HUDEP-2 (cell line): ENCODE results near the gene EPS8.

Experiments used
- DNase-seq, 76 experiments: peaks; one replicate each; lab custom pipeline; 2025; ENCODE audit not compliant: unreplicated experiment in 76 of 76; lab: John Stamatoyannopoulos, UW

The EPS8 gene

DNA sequence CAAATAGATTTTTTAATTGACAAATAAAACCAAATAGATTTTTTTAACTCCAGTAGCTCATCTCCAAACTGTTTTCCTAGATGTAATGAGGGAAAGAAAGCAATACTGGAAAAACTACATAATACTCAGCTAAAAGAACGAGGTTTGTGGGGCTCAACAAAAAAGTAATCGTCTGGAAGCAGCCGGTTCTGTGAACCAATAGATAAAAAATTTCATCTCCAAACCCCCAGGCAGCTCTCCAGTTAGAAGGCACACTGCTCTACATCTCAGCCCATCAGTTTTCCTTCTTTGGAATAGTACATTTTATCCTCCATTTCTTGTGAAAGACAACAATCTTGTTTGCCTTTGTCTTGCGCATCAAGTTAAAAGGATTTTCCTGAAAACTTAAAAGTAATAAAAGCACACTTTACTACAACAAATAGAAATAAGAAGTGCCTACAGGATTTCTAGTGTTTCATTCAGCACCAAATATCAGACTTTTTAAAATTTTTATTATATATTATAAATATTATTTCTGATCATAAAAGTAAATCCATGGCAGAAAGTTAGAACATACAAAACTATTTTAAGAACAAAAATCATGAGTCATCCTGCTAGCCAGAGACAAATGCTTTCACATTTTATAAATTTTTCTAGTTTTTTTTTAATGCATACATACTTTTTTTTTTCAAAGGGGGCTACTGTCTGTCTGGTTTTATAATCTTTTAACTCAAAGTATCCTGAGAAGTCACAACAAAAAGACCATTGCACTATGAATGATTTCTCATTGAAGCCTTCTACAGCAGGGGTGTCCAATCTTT is 67.7 kb downstream of the EPS8 start:
- peak in 22 of 76 experiments; percentile 6 to 70 (median 30) for DNase-seq

DNA sequence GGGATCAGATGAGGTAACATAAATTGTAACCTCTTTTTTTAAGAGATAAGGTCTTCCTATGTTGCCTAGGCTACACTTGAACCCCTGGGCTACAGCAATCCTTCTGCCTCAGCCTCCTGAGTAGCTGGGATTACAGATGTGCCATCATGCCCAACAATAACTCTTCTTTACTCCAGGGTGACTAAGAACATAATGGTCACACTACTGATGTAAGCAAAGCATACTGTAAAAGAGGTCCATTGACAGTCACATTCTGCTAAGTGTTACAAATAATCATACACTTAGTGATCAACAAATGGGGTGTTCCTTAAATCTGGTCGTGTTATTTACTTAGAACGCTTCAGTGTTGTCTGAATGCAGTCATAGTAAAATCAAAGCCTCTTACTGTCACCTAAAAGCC is 68.9 kb downstream of the EPS8 start:
- no peak for DNase-seq

DNA sequence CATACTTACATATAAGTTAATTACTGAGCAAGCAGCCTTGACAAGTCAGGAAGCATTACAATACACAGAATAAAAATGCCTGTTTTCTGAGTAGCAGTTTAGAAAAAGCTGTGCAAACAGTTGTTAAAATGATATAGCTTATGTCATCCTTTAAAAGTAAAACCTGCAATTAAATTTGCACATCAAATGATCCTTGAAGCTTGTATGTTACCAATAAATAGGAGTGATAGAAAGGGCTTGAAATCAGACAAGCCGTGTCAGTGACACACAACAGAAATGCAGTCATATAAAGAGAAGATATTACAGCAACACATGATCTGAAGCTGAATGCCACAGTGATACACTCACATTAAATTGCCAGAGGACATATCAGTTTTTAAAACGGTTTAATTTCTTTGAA is 70.0 kb downstream of the EPS8 start:
- DNase-seq, result no peak

DNA sequence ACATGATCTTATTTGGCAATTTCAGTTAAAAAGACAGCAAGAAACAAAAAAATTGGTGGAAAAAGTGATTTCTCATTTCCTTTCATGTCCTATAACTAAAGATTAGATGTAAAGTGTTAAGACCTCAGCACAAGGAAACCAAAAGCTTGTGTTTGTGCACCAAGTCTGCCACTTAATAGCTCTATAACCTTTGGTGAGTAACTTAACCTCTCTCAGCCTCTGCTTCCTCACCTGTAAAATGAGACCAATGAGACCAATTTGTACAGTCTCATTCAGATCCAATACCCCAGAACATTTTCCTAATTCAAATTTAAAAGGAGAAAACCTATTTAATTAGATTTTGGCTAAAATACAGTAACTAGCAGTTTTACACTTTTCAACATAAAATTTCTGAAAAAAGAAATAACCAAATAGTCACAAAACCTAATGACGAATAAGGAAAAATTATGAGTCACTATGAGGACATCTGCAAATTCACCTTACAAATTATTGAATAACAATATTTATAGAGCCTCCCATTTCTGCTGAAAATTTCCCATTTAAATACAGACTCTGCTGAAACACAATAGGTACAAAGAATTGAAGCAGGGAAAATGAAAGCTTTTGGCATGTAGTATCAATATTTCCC is 71.1 kb downstream of the EPS8 start:
- DNase-seq, result no peak

DNA sequence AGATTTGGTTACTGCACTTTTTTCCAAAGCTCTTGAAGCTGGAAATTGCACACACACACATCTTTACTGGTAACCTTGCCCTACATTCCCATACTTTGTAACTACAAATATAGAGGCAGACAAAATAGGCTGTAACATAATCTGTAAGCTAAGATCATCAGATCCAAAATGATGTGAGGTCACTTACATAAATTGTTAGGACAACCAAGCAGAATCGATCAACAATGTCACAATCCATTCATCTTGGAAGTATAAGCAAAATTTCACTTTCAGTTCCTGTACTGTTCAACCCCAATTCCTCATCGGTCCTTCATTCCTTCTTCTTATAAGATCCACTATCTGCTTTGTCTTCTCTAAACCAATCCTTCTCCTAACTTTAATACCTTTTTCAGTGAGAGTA is 72.6 kb downstream of the EPS8 start:
- DNase-seq, result no peak

DNA sequence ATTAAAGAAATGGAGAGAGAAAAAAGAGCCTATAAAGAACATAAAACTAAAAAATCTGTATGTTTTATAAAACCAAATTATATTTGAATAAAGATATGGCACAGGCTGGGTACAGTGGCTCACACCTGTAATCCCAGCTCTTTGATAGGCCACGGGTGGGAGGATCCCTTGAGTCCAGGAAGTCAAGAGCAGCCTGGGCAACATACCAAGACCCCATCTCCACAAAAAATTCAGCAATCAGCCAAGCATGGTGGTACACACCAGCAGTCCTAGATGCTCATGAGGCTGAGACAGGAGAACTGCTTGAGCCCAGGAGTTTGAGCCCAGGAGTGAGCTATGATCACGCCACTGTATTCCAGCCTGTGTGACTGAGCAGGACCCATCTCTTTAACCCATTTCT is 74.9 kb downstream of the EPS8 start:
- DNase-seq, result no peak

DNA sequence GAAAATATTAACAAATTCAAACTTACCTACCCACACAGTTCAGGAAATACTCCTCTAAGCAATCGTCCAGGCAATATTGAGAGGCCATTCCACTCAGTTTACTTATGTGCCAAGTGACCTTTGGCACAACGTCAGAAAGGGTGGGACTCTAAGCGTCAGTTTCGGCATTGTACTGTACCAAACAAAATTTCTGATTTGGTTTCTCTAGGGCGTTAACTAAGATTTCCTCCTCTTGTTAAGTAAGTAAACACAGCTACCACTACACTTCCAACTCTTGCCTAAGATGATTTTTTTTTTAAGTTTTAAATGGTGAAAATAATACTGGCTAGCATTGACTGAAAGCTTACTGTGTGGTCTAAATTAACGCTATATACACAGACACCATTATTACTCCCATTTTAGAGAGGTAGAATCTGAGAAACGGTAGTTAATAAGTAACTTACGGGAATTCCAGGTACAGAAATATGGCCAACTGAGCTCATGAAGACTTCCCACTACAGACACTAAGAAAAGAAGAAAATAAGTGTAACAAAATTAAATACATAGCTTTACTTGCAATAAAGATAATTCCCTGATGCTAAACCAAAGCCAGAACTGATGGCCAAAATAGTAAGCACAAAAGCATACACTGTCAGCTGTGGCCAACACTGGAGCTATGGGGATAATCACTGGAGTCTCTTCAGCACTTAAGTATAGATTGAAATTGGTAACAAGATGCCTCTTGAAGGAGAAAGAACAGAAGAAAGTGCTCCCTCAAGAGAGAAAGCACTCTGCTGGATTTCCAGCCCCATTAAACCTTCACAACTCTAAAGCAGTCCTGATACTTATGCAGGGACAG is 76.1 kb downstream of the EPS8 start:
- DNase-seq, result no peak

DNA sequence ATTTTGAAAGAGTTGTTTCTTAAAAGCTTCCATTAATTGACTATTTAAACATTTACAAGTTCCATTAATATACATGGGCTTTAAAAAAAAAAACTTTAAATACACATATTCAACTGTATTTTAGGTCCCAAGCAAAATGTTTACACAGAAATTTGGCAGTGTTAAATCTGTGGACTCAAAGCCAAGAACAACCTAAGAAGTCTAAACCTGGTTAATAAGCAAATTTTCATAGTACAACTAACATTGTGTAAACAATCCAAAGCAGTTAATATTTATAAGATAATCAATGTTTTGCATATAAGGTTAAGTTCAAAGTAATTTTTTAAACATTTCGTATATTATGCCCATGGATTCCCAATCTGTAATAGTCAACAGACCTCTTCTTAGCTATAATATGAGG is 77.0 kb downstream of the EPS8 start:
- no peak for DNase-seq

DNA sequence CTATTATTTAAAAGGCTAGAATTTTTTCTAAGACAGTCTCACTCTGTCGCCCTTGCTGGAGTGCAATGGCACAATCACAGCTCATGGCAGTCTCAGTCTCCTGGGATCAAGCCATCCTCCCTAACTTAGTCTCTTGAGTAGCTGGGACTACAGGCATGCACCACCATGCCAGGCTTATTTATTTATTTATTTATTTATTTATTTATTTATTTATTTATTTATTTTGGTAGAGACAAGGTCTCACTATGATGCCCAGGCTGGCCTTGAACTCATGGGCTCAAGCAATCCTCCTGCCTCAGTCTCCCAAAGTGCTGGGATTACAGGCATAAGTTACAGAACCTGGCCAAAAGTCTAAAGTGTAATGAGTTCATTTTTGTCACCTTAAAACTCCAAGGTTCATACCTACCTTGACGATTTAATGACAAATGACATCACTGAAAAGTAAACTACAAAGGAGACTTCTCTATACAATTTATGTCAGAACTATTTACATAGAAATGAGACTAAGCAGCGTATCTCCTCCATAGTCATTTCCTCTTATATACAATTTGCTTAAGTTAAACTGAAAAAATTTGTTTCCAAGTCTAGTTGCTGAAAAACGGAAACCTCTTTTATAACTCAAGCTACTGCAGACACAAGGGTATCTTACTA is 78.2 kb downstream of the EPS8 start:
- no peak for DNase-seq

DNA sequence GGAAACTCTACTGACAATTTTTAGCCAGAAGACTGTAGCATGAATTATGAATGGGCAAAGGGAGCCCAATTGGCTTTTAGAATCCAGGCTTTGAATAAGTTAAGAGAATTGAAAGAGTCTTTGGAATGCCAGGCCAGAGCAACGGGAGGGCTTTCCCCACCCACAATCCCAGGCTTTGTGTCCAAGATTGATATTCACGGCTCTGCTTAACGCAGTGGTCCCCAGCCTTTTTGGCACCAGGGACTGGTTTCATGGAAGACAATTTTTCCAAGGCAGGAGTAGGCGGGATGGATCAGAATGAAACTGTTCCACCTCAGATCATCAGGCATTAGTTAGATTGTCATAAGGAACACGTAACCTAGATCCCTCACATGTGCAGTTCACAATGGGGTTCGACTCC is 79.6 kb downstream of the EPS8 start:
- no peak for DNase-seq

DNA sequence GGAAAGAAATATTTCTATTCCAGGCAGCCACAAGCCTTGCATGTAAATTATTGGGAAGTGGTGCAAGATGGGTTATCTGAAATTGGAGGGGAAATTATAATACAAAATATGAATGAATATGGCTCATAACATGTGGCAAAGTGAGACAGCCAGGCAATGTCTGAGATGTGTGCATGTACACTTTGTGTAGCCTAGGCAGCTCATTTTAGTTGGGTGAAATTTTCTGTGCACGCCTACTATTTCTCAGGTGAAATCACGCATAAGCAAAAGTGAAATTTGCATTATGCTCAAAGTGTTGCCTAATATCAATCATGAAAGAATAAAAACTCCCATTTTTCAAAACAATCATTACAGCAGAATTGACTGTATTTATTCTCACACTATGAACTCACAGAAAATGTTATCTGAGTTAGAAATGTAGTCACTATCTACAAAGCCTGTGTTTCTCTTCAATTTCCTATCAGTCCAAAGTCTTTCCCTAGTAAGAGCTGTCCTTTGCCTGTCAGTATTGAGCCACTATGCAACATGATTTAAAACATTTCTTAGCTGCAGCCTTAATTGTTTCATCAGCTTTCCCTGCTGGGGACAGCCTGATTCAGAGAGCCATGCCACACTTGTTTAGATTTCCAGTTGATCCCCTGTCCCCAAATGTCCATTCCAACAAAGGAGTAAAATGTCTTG is 80.7 kb downstream of the EPS8 start:
- DNase-seq, result no peak

DNA sequence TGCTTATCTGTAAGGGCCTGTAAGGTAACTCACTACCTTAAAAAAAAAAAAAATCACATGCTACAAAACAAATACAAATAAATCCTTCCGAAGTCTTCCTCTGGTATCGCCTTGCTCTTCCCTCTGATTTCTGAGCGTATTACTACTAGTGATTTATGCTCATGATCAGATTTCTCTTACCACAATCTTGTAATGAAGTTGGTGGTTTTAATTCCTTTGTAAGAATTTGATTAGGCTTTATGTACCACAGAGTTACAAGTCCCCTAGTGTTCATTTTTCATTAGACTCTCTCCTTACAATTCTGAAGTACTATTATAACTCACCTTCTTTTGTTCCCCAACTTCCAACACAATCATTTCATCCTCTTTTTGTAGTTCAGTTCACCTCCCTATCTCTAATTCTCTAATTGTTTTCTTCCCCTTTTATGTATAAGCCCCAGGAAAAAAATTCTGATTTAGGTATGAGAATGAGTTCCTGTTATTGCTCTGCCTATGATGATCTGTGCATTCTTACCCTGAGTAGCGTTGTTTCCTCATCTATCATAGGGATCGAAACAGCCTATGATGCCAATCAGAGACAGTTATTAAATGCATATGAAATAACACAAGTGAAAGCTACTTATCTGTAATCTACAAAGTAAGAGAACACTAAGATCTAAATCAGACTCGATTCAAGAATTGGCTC is 81.5 kb downstream of the EPS8 start:
- DNase-seq, result no peak

DNA sequence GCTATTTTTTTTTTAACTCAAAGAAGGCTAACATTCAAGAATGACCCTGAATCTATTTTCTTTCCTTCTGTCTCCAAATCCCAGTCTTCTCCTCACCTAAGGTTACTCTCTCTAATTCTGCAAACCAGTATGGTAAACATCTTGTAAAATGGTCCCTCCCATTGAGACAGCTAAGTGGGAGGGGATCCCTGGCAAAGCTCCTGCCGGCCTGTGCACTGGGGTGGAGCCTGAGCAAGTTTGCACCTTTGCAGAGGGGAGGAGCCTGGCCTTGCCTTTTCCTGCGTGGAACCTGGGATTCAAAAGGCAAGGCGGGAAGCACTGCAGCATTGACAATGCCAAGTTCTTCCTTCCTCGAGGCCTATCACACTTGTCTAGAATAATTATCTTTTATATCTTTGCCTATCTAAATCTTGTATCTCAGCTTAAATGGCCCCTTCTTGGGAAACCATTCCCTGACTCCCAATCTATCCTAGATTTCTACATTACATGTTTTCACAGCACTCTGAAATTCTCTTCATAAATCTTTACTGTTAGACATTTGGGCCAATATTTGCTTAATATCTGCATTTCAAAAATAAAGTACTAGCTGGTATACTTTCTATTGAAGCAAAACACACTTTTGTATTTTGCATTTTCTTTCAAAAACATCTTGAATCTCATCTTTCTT is 83.0 kb downstream of the EPS8 start:
- no peak for DNase-seq

DNA sequence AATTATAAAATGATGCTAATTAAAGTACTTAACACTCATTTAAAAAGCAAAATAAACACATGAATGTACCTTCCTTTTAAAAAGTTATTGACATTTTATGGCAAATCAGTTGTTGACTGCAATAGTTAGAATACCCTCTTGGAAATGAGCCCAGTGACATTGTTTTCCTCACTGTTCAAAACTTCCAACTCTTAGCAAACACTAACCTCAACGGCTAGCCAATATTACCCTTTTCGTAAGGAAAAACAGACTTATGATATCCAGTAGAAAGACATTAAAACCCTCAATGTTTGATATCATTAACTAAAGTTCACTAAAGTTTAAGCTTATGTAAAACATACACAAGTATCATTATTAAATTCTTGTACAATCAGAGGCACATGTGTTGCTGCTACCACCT is 83.6 kb downstream of the EPS8 start:
- DNase-seq, result no peak

DNA sequence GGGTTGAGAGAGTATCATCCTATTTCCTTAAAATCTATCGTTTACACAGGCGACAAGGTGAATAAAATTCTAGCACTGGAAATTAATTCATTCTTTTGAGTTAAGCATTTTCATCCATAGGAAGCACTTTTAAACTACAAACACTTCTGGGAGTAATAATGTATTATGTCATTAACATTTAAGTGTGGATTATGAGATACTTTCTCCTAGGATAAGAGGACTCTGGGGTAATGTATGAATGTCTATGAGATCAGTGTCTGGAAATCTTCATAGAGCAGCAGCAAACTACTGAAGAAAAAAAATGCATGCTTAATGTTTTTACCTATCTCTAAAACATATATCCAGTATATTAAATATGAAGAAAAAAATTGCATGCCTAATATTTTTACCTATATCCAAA is 86.9 kb downstream of the EPS8 start:
- no peak for DNase-seq

DNA sequence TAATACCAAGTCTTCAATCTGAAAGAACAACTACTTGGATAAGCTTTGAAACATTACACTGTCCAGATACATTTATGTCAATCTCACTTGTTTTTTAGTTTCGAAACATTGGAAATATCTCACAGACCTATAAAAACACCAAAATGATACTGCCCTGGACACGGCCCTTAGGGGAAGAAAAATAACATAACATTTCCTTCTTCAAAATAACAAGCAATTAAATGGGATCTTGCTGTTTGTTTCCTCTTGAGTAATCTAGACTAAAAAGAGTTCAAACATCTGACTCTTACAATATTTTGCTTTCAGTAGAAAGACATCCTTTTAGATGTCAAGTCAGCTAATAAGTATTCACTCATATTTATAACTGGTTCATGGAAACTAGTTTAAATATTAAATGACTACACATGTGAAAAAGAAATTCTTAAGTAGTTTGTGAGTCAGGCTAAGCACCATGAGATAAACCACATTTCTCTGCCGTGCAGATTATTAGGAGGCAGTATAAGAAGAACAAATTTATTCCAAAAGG is 87.5 kb downstream of the EPS8 start:
- no peak for DNase-seq

DNA sequence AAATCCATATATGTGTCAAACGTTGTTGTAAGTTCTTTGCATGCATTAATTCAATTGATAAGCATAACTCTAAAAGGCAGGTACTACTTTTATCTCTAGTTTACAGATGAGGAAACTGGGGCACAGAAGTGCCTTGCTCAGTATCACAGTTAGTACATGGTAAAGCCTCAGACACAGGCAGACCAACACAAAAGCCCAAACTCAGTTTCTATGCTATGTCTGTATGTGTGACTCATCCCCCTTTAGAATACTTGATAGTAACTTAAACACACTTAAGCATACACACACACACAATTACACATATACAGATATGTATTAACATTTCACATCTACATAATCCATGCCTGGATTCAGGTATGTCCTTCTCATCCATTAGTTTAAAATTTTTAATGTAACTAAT is 88.0 kb downstream of the EPS8 start:
- peak in 16 of 76 experiments; percentile 12 to 64 (median 28) for DNase-seq

DNA sequence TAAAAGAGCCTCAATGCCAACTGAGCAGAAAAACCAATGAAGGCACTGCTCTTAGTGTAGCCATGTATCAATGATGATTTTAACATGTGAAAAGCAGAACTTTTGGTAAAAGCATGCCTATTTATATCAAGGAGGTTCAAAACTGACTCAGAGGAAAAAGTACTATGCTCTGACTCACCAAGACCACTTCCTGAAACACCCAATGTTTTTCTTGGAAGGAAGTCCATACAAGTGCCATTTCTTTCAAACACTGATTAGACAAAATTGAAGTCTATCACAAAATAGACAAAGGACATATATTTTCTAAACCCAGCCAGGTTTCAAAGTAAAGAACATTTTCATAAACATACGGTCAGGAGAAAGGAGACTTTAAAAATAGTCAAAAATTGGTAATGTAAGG is 88.6 kb downstream of the EPS8 start:
- DNase-seq, result peak in 21 of 76 experiments; percentile 3 to 72 (median 33)

DNA sequence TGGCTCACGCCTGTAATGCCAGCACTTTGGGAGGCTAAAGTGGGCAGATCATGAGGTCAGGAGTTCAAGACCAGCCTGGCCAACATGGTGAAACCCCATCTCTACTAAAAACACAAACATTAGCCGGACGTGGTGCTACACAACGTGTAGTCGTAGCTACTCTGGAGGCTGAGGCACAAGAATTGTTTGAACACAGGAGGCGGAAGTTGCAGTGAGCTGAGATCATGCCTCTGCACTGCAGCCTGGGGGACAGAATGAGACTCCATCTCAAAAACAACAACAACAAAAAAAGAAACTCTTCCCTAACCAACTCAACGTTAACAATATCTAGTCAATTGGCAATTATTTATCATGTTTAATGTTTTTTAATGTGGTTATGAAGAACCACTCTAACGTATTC is 89.3 kb downstream of the EPS8 start:
- no peak for DNase-seq
